Gastrocnemius medialis (tissue), 4 donors: Measurements from ENCODE around the gene NKX1-2.

Experiments used
- CTCF ChIP-seq, 5 experiments: fragments of 450-650 bp in 3 of 5; fragments of 200-600 bp in 2 of 5; sonication (generic) in 2 of 5; IDR thresholded peaks in 4 of 5; conservative IDR thresholded peaks in 1 of 5; 1 replicate in 4 of 5; 2 replicates in 1 of 5; pipeline ENCODE4 v1.5.1; 2016 to 2019; ENCODE audit warnings: antibody characterized with exemption in 5 of 5, mild to moderate bottlenecking in 3 of 5, moderate library complexity in 3 of 5
- POLR2A ChIP-seq, 2 donors: fragments of 450-650 bp; IDR thresholded peaks; one replicate each; pipeline ENCODE4 v1.6.1; 2017; ENCODE audit warnings: antibody characterized with exemption in 2 of 2, mild to moderate bottlenecking in 2 of 2, moderate library complexity in 2 of 2

GRCh38 chr10:124468624-124469023, 18.8 kb upstream of the NKX1-2 start:
- TF ChIP-seq CTCF (IDR thresholded peaks at IDR 0.05 in 4 of 5, conservative IDR thresholded peaks at IDR 0.05 in 1 of 5) = no peak
- no peak for TF ChIP-seq POLR2A (IDR thresholded peaks at IDR 0.05)
